Type B pancreatic cell (in vitro differentiated cells): ENCODE measurements around the gene GMPPA. TPM values are rescaled to one million over a fixed set of nuclear protein-coding genes. Genes with fewer than 3 reads are reported as not detected.

Experiments used
- DNase-seq: peaks from one replicate; pipeline ENCODE4 v3.0.0; 2021; ENCODE audit warnings: mixed read lengths; ENCODE audit not compliant: unreplicated experiment; ENCODE audit errors: extremely low spot score
- H3K27ac Mint-ChIP-seq: 2 replicates; pipeline ENCODE4 v1.8.0; 2021; ENCODE audit warnings: mild to moderate bottlenecking, mixed read lengths
- H3K27me3 Mint-ChIP-seq: 2 replicates; pipeline ENCODE4 v1.8.0; 2021; ENCODE audit warnings: mixed read lengths
- H3K36me3 Mint-ChIP-seq: 2 replicates; pipeline ENCODE4 v1.8.0; 2021; ENCODE audit warnings: mixed read lengths
- H3K4me1 Mint-ChIP-seq: one replicate; pipeline ENCODE4 v1.8.0; 2021; ENCODE audit warnings: mixed read lengths; ENCODE audit not compliant: unreplicated experiment
- H3K4me3 Mint-ChIP-seq: 2 replicates; pipeline ENCODE4 v1.8.0; 2021; ENCODE audit warnings: mild to moderate bottlenecking, mixed read lengths
- H3K9me3 Mint-ChIP-seq: 2 replicates; pipeline ENCODE4 v1.8.0; 2021; ENCODE audit warnings: mixed read lengths
- CTCF ChIP-seq: fragments of 200-600 bp; sonication (generic); conservative IDR thresholded peaks from 2 replicates; pipeline ENCODE4 v1.5.0; 2021; ENCODE audit warnings: antibody characterized with exemption, mild to moderate bottlenecking
- total RNA-seq: library from RNA; stranded (reverse); gene quantifications from 2 replicates; pipeline ENCODE4 v1.2.1, GENCODE V29; 2021; ENCODE audit warnings: low replicate concordance

GMPPA gene
- total RNA-seq, 1 donor from 2014 or later: 34.4 TPM

GRCh38 chr2:219509780-219510511 is 11.3 kb downstream of the GMPPA start:
- Mint-ChIP-seq H3K27ac (peak overlapping the region; percentile 55), H3K9me3 (no peaks in the 10 kb centered on the region)

GRCh38 chr2:219510512-219511135 is 11.9 kb downstream of the GMPPA start:
- Mint-ChIP-seq H3K27me3 (peaks cover 51% of the 10 kb centered on the region), H3K27ac (peak overlapping the region; percentile 55), H3K9me3 (no peaks in the 10 kb centered on the region), H3K4me1 (peaks cover 32% of the 10 kb centered on the region), H3K36me3 (no peaks in the 10 kb centered on the region), H3K4me3 (peak overlapping the region; percentile 80)
- no peak for DNase-seq
- TF ChIP-seq CTCF: no peak

More at GRCh38 chr2:219509780-219510511, 11.3 kb downstream of the GMPPA start:
- peak; percentile 78 for TF ChIP-seq CTCF
- peaks cover 44% of the 10 kb centered on the region for H3K27me3 Mint-ChIP-seq
- no peaks in the 10 kb centered on the region for H3K36me3 Mint-ChIP-seq
- peaks cover 30% of the 10 kb centered on the region for H3K4me1 Mint-ChIP-seq
- peak overlapping the region; percentile 80 for H3K4me3 Mint-ChIP-seq
- DNase-seq: no peak

- TF ChIP-seq CTCF: no peak
- Mint-ChIP-seq H3K9me3 (no peaks in the 10 kb centered on the region), H3K36me3 (no peaks in the 10 kb centered on the region), H3K4me1 (peaks cover 41% of the 10 kb centered on the region), H3K27ac (no peak overlapping the region), H3K4me3 (peak overlapping the region; percentile 17), H3K27me3 (peaks cover 62% of the 10 kb centered on the region)
- DNase-seq: no peak
Measured at GRCh38 chr2:219511547-219512325, 13.0 kb downstream of the GMPPA start.

GRCh38 chr2:219512524-219513216 is 14.0 kb downstream of the GMPPA start:
- Mint-ChIP-seq H3K27me3 (peaks cover 70% of the 10 kb centered on the region), H3K27ac (no peak overlapping the region), H3K9me3 (no peaks in the 10 kb centered on the region), H3K4me1 (peaks cover 46% of the 10 kb centered on the region), H3K4me3 (peak overlapping the region; percentile 76), H3K36me3 (no peaks in the 10 kb centered on the region)
- no peak for TF ChIP-seq CTCF
- no peak for DNase-seq

DNA sequence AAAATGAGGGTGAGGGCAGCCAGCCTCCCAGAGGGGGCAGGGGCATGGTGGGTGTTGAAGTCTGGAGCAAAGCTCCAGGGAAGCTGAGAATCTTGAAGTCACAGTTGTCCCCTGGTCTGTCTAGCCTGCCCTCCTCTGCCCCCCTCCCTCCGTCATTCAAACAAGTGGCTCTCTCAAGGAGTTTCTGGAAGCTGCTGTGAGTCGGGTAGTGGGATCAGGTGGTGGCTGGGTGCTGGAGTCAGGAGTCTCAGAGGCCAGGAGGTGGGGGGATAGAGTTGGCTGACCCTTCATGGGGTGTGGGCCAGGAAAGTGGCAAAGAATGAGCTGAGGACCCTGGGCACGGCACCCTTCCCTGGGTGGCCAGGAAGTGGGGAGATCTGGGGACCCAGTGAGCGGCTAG is 15.1 kb downstream of the GMPPA start:
- no peaks in the 10 kb centered on the region for H3K36me3 Mint-ChIP-seq

More for the DNA sequence above, 15.1 kb downstream of the GMPPA start:
- Mint-ChIP-seq H3K4me3 (peak overlapping the region; percentile 76), H3K27me3 (peaks cover 81% of the 10 kb centered on the region), H3K27ac (peak overlapping the region; percentile 39), H3K4me1 (peaks cover 53% of the 10 kb centered on the region), H3K9me3 (no peaks in the 10 kb centered on the region)
- no peak for DNase-seq
- no peak for TF ChIP-seq CTCF
